GM19452 (cell line): ENCODE results near the gene KIAA1328.
"Not testable (repeated sequence)": the region's sequence is repeated elsewhere in the genome, so short reads cannot be mapped to it uniquely, and the experiment has no call there.

ENCODE experiments used
- ATAC-seq: cut with Tn5 transposase; IDR thresholded peaks from one replicate; pipeline ENCODE4 v1.9.1; 2021; ENCODE audit not compliant: unreplicated experiment

KIAA1328 gene

GRCh38 chr18:36879796-36880195 is 50.9 kb downstream of the KIAA1328 start:
- ATAC-seq, result not testable (repeated sequence)

GRCh38 chr18:36885981-36886380 is 57.1 kb downstream of the KIAA1328 start:
- ATAC-seq, result no peak

GRCh38 chr18:36887114-36887513 is 58.2 kb downstream of the KIAA1328 start:
- no peak for ATAC-seq

- no peak for ATAC-seq
Observed at GRCh38 chr18:36887864-36888263, 58.9 kb downstream of the KIAA1328 start.

- no peak for ATAC-seq
Observed at GRCh38 chr18:36888778-36889177, 59.9 kb downstream of the KIAA1328 start.

- ATAC-seq, result no peak
Observed at GRCh38 chr18:36889321-36889720, 60.4 kb downstream of the KIAA1328 start.

GRCh38 chr18:36889742-36890141 is 60.8 kb downstream of the KIAA1328 start:
- ATAC-seq, result no peak

GRCh38 chr18:36890598-36890997 is 61.7 kb downstream of the KIAA1328 start:
- no peak for ATAC-seq

GRCh38 chr18:36893227-36893626 is 64.3 kb downstream of the KIAA1328 start:
- no peak for ATAC-seq

- ATAC-seq, result no peak
Observed at GRCh38 chr18:36895606-36896005, 66.7 kb downstream of the KIAA1328 start.

- no peak for ATAC-seq
Observed at GRCh38 chr18:36897253-36897652, 68.3 kb downstream of the KIAA1328 start.

GRCh38 chr18:36899289-36899688 is 70.4 kb downstream of the KIAA1328 start:
- no peak for ATAC-seq

GRCh38 chr18:36900466-36900865 is 71.5 kb downstream of the KIAA1328 start:
- no peak for ATAC-seq

- ATAC-seq, result no peak
Observed at GRCh38 chr18:36901277-36901701, 72.4 kb downstream of the KIAA1328 start.

GRCh38 chr18:36903215-36903928 is 74.4 kb downstream of the KIAA1328 start:
- ATAC-seq, result no peak

GRCh38 chr18:36905571-36905970 is 76.6 kb downstream of the KIAA1328 start:
- no peak for ATAC-seq

GRCh38 chr18:36909282-36909681 is 80.4 kb downstream of the KIAA1328 start:
- ATAC-seq, result not testable (repeated sequence)

- no peak for ATAC-seq
Observed at GRCh38 chr18:36912887-36913286, 84.0 kb downstream of the KIAA1328 start.

GRCh38 chr18:36917907-36918306 is 89.0 kb downstream of the KIAA1328 start:
- no peak for ATAC-seq

- no peak for ATAC-seq
Observed at GRCh38 chr18:36929601-36930000, 100.7 kb downstream of the KIAA1328 start.

GRCh38 chr18:36931106-36931505 is 102.2 kb downstream of the KIAA1328 start:
- ATAC-seq, result no peak

- ATAC-seq, result no peak
Observed at GRCh38 chr18:36933552-36933951, 104.6 kb downstream of the KIAA1328 start.

- no peak for ATAC-seq
Observed at GRCh38 chr18:36934884-36935283, 106.0 kb downstream of the KIAA1328 start.
